Choroid plexus epithelial cell (primary cell): ENCODE results near the gene CLIC3.

ENCODE experiments used
- DNase-seq: peaks from one replicate; pipeline ENCODE4 v3.0.0-alpha.2; 2010; ENCODE audit warnings: low read depth
- H3K4me3 ChIP-seq: 2 replicates; pipeline ENCODE4 v1.5.1; 2011; ENCODE audit warnings: low read depth, mild to moderate bottlenecking, control low read depth, low read length, moderate library complexity
- TF ChIP-seq, protein P1 (sequence below): conservative IDR thresholded peaks from 2 replicates; pipeline ENCODE4 v1.5.1; 2011; ENCODE audit warnings: low read depth, mild to moderate bottlenecking, control low read depth, inconsistent platforms, low read length, moderate library complexity

The CLIC3 gene

DNA sequence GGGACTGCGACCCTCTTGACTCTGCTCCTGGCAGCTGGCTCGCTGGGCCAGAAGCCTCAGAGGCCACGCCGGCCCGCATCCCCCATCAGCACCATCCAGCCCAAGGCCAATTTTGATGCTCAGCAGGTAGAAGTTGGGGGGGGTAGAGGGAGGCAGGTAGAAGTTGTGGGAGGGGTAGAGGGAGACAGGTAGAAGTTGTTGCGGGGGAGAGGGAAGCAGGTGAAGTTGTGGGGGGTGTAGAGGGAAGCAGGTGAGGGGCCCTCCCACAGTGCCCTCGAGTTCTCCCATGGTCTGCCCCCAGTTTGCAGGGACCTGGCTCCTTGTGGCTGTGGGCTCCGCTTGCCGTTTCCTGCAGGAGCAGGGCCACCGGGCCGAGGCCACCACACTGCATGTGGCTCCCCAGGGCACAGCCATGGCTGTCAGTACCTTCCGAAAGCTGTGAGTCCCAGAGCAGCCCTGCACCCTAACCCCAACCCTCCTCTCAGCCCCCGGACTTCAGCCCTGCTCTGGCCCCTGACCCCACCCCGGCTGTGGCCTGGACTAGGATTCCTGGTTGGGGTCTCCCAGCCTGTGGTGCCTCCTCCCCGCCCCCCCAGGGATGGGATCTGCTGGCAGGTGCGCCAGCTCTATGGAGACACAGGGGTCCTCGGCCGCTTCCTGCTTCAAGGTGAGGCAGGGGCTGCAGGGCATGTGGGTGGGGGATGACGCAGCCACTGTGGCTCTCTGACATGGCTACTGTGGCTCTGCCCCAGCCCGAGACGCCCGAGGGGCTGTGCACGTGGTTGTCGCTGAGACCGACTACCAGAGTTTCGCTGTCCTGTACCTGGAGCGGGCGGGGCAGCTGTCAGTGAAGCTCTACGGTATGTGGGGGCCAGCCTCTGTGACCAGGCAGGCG lies 50.8 kb downstream of the CLIC3 start:
- H3K4me3 ChIP-seq, result no peak overlapping the region
- DNase-seq, result no peak
- TF ChIP-seq, protein P1, sequence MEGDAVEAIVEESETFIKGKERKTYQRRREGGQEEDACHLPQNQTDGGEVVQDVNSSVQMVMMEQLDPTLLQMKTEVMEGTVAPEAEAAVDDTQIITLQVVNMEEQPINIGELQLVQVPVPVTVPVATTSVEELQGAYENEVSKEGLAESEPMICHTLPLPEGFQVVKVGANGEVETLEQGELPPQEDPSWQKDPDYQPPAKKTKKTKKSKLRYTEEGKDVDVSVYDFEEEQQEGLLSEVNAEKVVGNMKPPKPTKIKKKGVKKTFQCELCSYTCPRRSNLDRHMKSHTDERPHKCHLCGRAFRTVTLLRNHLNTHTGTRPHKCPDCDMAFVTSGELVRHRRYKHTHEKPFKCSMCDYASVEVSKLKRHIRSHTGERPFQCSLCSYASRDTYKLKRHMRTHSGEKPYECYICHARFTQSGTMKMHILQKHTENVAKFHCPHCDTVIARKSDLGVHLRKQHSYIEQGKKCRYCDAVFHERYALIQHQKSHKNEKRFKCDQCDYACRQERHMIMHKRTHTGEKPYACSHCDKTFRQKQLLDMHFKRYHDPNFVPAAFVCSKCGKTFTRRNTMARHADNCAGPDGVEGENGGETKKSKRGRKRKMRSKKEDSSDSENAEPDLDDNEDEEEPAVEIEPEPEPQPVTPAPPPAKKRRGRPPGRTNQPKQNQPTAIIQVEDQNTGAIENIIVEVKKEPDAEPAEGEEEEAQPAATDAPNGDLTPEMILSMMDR, result no peak
